HEK293 (cell line): Measurements from ENCODE around the gene PDSS1.

Experiments used
- CTCF ChIA-PET: fragments of 350-600 bp; formaldehyde crosslinking; extraction: SDS; loops from one replicate; lab custom pipeline; 2021; ENCODE audit warnings: antibody characterized with exemption; lab: Yijun Ruan, JAX
- POLR2A ChIA-PET: fragments of 300-600 bp; formaldehyde crosslinking; extraction: SDS; loops from one replicate; lab custom pipeline; 2020; ENCODE audit warnings: antibody characterized with exemption, inconsistent platforms; lab: Yijun Ruan, JAX
- H3K27ac ChIP-seq: fragments of 200-500 bp; sonication (Bioruptor generic); 2 replicates; pipeline ENCODE4 v1.5.1; 2014; ENCODE audit warnings: low read depth, low read length, control low read depth, inconsistent platforms; ENCODE audit errors: extremely low read depth
- H3K36me3 ChIP-seq, 2 experiments: fragments of 200-500 bp in 1 of 2; sonication (Bioruptor generic) in 1 of 2; 1 replicate in 1 of 2; 2 replicates in 1 of 2; pipeline ENCODE4 v1.5.1; 2014 to 2017; ENCODE audit warnings: inconsistent platforms in 2 of 2, low read length in 2 of 2; ENCODE audit not compliant: control insufficient read depth in 2 of 2, insufficient read depth in 1 of 2
- H3K4me1 ChIP-seq: fragments of 200-500 bp; sonication (Bioruptor generic); 2 replicates; pipeline ENCODE4 v1.5.1; 2014; ENCODE audit warnings: mild to moderate bottlenecking, low read length, inconsistent platforms; ENCODE audit not compliant: control insufficient read depth, insufficient read depth
- H3K4me3 ChIP-seq: 2 replicates; pipeline ENCODE4 v1.5.1; 2011; ENCODE audit warnings: low read depth, mild to moderate bottlenecking, control low read depth, low read length, moderate library complexity
- H3K9me3 ChIP-seq: fragments of 200-500 bp; sonication (Bioruptor generic); 2 replicates; pipeline ENCODE4 v1.5.1; 2014; ENCODE audit warnings: low read depth, low read length, inconsistent platforms; ENCODE audit not compliant: control insufficient read depth, insufficient read depth
- CTCF ChIP-seq: fragments of 450-650 bp; formaldehyde crosslinking; IDR thresholded peaks from 2 replicates; pipeline ENCODE4 v1.5.1; 2016; ENCODE audit warnings: missing biosample characterization, missing genetic modification characterization
- GLI2 ChIP-seq: fragments of 450-650 bp; formaldehyde crosslinking; IDR thresholded peaks from 2 replicates; pipeline ENCODE4; 2017; ENCODE audit warnings: missing biosample characterization, missing genetic modification characterization, low read depth, borderline replicate concordance
- SALL2 ChIP-seq: fragments of 450-650 bp; formaldehyde crosslinking; IDR thresholded peaks from 2 replicates; pipeline ENCODE4 v1.5.0; 2017; ENCODE audit warnings: missing biosample characterization, mild to moderate bottlenecking, missing genetic modification characterization, borderline replicate concordance
- TRIM28 ChIP-seq: IDR thresholded peaks from 2 replicates; pipeline ENCODE4 v1.6.1; 2011; ENCODE audit warnings: low read length, control low read depth, borderline replicate concordance
- ZBTB1 ChIP-seq: fragments of 450-650 bp; formaldehyde crosslinking; IDR thresholded peaks from 2 replicates; pipeline ENCODE4 v1.5.1; 2016; ENCODE audit warnings: missing biosample characterization, missing genetic modification characterization
- ZBTB7A ChIP-seq: fragments of 450-650 bp; formaldehyde crosslinking; IDR thresholded peaks from 2 replicates; pipeline ENCODE4 v1.5.1; 2016; ENCODE audit warnings: low read depth, missing biosample characterization, missing genetic modification characterization
- ZFP3 ChIP-seq: fragments of 450-650 bp; formaldehyde crosslinking; IDR thresholded peaks from 2 replicates; pipeline ENCODE4 v1.5.1; 2016; ENCODE audit warnings: low read depth, missing biosample characterization, missing genetic modification characterization
- ZNF121 ChIP-seq: fragments of 450-650 bp; formaldehyde crosslinking; IDR thresholded peaks from 2 replicates; pipeline ENCODE4 v1.5.1; 2016; ENCODE audit warnings: missing biosample characterization, missing genetic modification characterization
- ZNF155 ChIP-seq: fragments of 450-650 bp; formaldehyde crosslinking; IDR thresholded peaks from 2 replicates; pipeline ENCODE4 v1.5.1; 2016; ENCODE audit warnings: missing biosample characterization, missing genetic modification characterization
- ZNF19 ChIP-seq: fragments of 450-650 bp; formaldehyde crosslinking; IDR thresholded peaks from 2 replicates; pipeline ENCODE4; 2016; ENCODE audit warnings: missing biosample characterization, missing genetic modification characterization, low read depth
- ZNF211 ChIP-seq: fragments of 450-650 bp; formaldehyde crosslinking; IDR thresholded peaks from 2 replicates; pipeline ENCODE4 v1.5.1; 2016; ENCODE audit warnings: low read depth, missing biosample characterization, missing genetic modification characterization
- ZNF26 ChIP-seq: fragments of 450-650 bp; formaldehyde crosslinking; IDR thresholded peaks from 2 replicates; pipeline ENCODE4 v1.5.1; 2016; ENCODE audit warnings: missing biosample characterization, missing genetic modification characterization
- ZNF433 ChIP-seq: fragments of 450-650 bp; formaldehyde crosslinking; IDR thresholded peaks from 2 replicates; pipeline ENCODE4 v1.5.1; 2016; ENCODE audit warnings: missing biosample characterization, missing genetic modification characterization, low read depth
- ZNF549 ChIP-seq: fragments of 450-650 bp; IDR thresholded peaks from 2 replicates; pipeline ENCODE4 v1.5.1; 2018; ENCODE audit warnings: missing biosample characterization, missing genetic modification characterization, mild to moderate bottlenecking, inconsistent platforms, moderate library complexity
- ZNF558 ChIP-seq: fragments of 450-650 bp; formaldehyde crosslinking; IDR thresholded peaks from 2 replicates; pipeline ENCODE4 v1.5.1; 2016; ENCODE audit warnings: missing biosample characterization, missing genetic modification characterization
- ZNF585B ChIP-seq: fragments of 450-650 bp; formaldehyde crosslinking; IDR thresholded peaks from 2 replicates; pipeline ENCODE4 v1.5.1; 2016; ENCODE audit warnings: missing biosample characterization, missing genetic modification characterization
- ZNF654 ChIP-seq: fragments of 450-650 bp; formaldehyde crosslinking; IDR thresholded peaks from 2 replicates; pipeline ENCODE4 v1.5.1; 2016; ENCODE audit warnings: low read depth, missing biosample characterization, missing genetic modification characterization
- ZNF776 ChIP-seq: fragments of 450-650 bp; formaldehyde crosslinking; IDR thresholded peaks from 2 replicates; pipeline ENCODE4 v1.5.0; 2017; ENCODE audit warnings: missing biosample characterization, missing genetic modification characterization, borderline replicate concordance
- ZNF837 ChIP-seq: fragments of 450-650 bp; formaldehyde crosslinking; IDR thresholded peaks from 2 replicates; pipeline ENCODE4 v1.5.1; 2016; ENCODE audit warnings: missing biosample characterization, missing genetic modification characterization

PDSS1 gene

GRCh38 chr10:26698909-26699308 is 1.4 kb downstream of the PDSS1 start:
- TF ChIP-seq ZNF433 (no peak), ZNF549 (no peak), ZNF121 (tag by site-specific recombination) (peak; percentile 68)
- TF ChIP-seq, all 188 proteins: peak for 1
- H3K4me3 ChIP-seq = no peak overlapping the region; the same call in 1 of the 2 replicates
- H3K4me1 ChIP-seq = no peaks in the 10 kb centered on the region
- H3K9me3 ChIP-seq = no peaks in the 10 kb centered on the region
- ChIA-PET CTCF (interaction anchor here (0.6 to 1.2 kb wide), 3 partner anchors 19 to 614 kb away, joined by 3 to 6 read pairs (median 3); partner anchors contain the start of gene ABI1), POLR2A (no interaction called here)
- H3K36me3 ChIP-seq = peaks cover 4 to 29% of the 10 kb centered on the region in 2 experiments; a peak in 2 of 3 replicates
- no peak overlapping the region for H3K27ac ChIP-seq

GRCh38 chr10:26699631-26700030 is 2.1 kb downstream of the PDSS1 start:
- CTCF ChIA-PET = interaction anchor here (0.6 to 1.2 kb wide), 3 partner anchors 18 to 162 kb away, joined by 3 to 6 read pairs (median 3); partner anchors contain the start of gene ABI1
- no peak overlapping the region for H3K4me3 ChIP-seq
- H3K4me1 ChIP-seq = no peaks in the 10 kb centered on the region
- H3K36me3 ChIP-seq = peaks cover 10 to 29% of the 10 kb centered on the region in 2 experiments; a peak in 2 of 3 replicates
- TF ChIP-seq TRIM28 (no peak), ZNF776 (no peak), CTCF (tag by site-specific recombination) (no peak), ZFP3 (tag by site-specific recombination) (no peak), ZBTB7A (tag by site-specific recombination) (no peak), ZNF155 (tag by site-specific recombination) (no peak), ZBTB1 (tag by site-specific recombination) (no peak)
- TF ChIP-seq, all 188 proteins: peak for 0
- POLR2A ChIA-PET = no interaction called here
- H3K27ac ChIP-seq = no peak overlapping the region
- no peaks in the 10 kb centered on the region for H3K9me3 ChIP-seq

GRCh38 chr10:26700884-26701630 is 3.6 kb downstream of the PDSS1 start:
- H3K4me3 ChIP-seq = no peak overlapping the region
- no peaks in the 10 kb centered on the region for H3K9me3 ChIP-seq
- ChIA-PET POLR2A (no interaction called here), CTCF (interaction anchor here (0.6 to 1.2 kb wide), 2 partner anchors 16 to 25 kb away, joined by 3 read pairs; no protein-coding TSS in a partner anchor)
- H3K36me3 ChIP-seq = peaks cover 14 to 36% of the 10 kb centered on the region in 2 experiments
- H3K4me1 ChIP-seq = no peaks in the 10 kb centered on the region
- peak; percentile 96 for TF ChIP-seq ZNF585B (tag by site-specific recombination)
- no peak for TF ChIP-seq ZNF558
- H3K27ac ChIP-seq = no peak overlapping the region

- TF ChIP-seq ZNF837 (tag by site-specific recombination) (no peak), CTCF (tag by site-specific recombination) (no peak), SALL2 (tag by site-specific recombination) (no peak), GLI2 (tag by site-specific recombination) (no peak), ZNF26 (tag by site-specific recombination) (no peak), ZNF211 (tag by site-specific recombination) (no peak), ZNF433 (no peak), ZNF19 (no peak), ZNF654 (tag by site-specific recombination) (no peak)
- Histone ChIP-seq H3K36me3 (peaks cover 22 to 56% of the 10 kb centered on the region in 2 experiments), H3K9me3 (no peaks in the 10 kb centered on the region), H3K4me1 (no peaks in the 10 kb centered on the region), H3K4me3 (no peak overlapping the region), H3K27ac (no peak overlapping the region)
- CTCF ChIA-PET = no interaction called here
- POLR2A ChIA-PET = no interaction called here
Measured at GRCh38 chr10:26703096-26703495, 5.6 kb downstream of the PDSS1 start.
